ENCODE measurements around the gene EEA1.

Gene EEA1

GRCh38 chr12:92905811-92906554, 23.1 kb downstream of the EEA1 start:
- no peak overlapping the region for H2AFZ ChIP-seq (ENCODE audit: low read length)
- no peak overlapping the region for H3K27ac ChIP-seq (ENCODE audit: low read depth, low read length, poor library complexity, severe bottlenecking)
- H3K27me3 ChIP-seq (ENCODE audit: insufficient read depth, low read length) = no peaks in the 10 kb centered on the region
- H3K36me3 ChIP-seq (ENCODE audit: insufficient read depth, low read length) = no peaks in the 10 kb centered on the region
- peaks cover 6% of the 10 kb centered on the region for H3K4me1 ChIP-seq (ENCODE audit: insufficient read depth, low read length, severe bottlenecking)
- H3K4me2 ChIP-seq (ENCODE audit: low read length) = no peak overlapping the region
- TF ChIP-seq, protein P1, sequence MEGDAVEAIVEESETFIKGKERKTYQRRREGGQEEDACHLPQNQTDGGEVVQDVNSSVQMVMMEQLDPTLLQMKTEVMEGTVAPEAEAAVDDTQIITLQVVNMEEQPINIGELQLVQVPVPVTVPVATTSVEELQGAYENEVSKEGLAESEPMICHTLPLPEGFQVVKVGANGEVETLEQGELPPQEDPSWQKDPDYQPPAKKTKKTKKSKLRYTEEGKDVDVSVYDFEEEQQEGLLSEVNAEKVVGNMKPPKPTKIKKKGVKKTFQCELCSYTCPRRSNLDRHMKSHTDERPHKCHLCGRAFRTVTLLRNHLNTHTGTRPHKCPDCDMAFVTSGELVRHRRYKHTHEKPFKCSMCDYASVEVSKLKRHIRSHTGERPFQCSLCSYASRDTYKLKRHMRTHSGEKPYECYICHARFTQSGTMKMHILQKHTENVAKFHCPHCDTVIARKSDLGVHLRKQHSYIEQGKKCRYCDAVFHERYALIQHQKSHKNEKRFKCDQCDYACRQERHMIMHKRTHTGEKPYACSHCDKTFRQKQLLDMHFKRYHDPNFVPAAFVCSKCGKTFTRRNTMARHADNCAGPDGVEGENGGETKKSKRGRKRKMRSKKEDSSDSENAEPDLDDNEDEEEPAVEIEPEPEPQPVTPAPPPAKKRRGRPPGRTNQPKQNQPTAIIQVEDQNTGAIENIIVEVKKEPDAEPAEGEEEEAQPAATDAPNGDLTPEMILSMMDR (IDR thresholded peaks at IDR 0.05; ENCODE audit: low read length) = no peak
- no peak for TF ChIP-seq EZH2 (IDR thresholded peaks at IDR 0.05; ENCODE audit: borderline replicate concordance, low read length)
- no peaks in the 10 kb centered on the region for H4K20me1 ChIP-seq (ENCODE audit: insufficient read depth, low read length)
- H3K79me2 ChIP-seq (ENCODE audit: insufficient read depth, low read length) = peaks cover 25% of the 10 kb centered on the region
- no peak overlapping the region for H3K4me3 ChIP-seq (ENCODE audit: low read depth, low read length, poor library complexity, severe bottlenecking)
- H3K9ac ChIP-seq (ENCODE audit: low read length) = no peak overlapping the region
- H3F3A ChIP-seq (ENCODE audit: insufficient read depth, low read length) = no peaks in the 10 kb centered on the region
- H3K9me3 ChIP-seq (ENCODE audit: low read length) = peaks cover 3% of the 10 kb centered on the region; the same call in 1 of the 2 replicates
- H3K9me2 ChIP-seq (ENCODE audit: low read depth, low read length) = no peaks in the 10 kb centered on the region

- no peak overlapping the region for H3K27ac ChIP-seq (ENCODE audit: low read depth, low read length, poor library complexity, severe bottlenecking)
- TF ChIP-seq EZH2 (IDR thresholded peaks at IDR 0.05; ENCODE audit: borderline replicate concordance, low read length) = no peak
- TF ChIP-seq, protein P1 (IDR thresholded peaks at IDR 0.05; ENCODE audit: low read length) = no peak
- H3K9ac ChIP-seq (ENCODE audit: low read length) = no peak overlapping the region
- peaks cover 6% of the 10 kb centered on the region for H3K4me1 ChIP-seq (ENCODE audit: insufficient read depth, low read length, severe bottlenecking)
- H3K27me3 ChIP-seq (ENCODE audit: insufficient read depth, low read length) = no peaks in the 10 kb centered on the region
- peaks cover 3% of the 10 kb centered on the region; the same call in 1 of the 2 replicates for H3K9me3 ChIP-seq (ENCODE audit: low read length)
- H3K4me2 ChIP-seq (ENCODE audit: low read length) = no peak overlapping the region
- no peaks in the 10 kb centered on the region for H3F3A ChIP-seq (ENCODE audit: insufficient read depth, low read length)
- H3K36me3 ChIP-seq (ENCODE audit: insufficient read depth, low read length) = no peaks in the 10 kb centered on the region
- no peak overlapping the region for H3K4me3 ChIP-seq (ENCODE audit: low read depth, low read length, poor library complexity, severe bottlenecking)
- H3K9me2 ChIP-seq (ENCODE audit: low read depth, low read length) = no peaks in the 10 kb centered on the region
- H2AFZ ChIP-seq (ENCODE audit: low read length) = no peak overlapping the region
- peaks cover 19% of the 10 kb centered on the region for H3K79me2 ChIP-seq (ENCODE audit: insufficient read depth, low read length)
- no peaks in the 10 kb centered on the region for H4K20me1 ChIP-seq (ENCODE audit: insufficient read depth, low read length)
Measured at GRCh38 chr12:92905258-92905810, 23.8 kb downstream of the EEA1 start.

- Histone ChIP-seq H3K27ac (ENCODE audit: low read depth, low read length, poor library complexity, severe bottlenecking) (no peak overlapping the region), H3K79me2 (ENCODE audit: insufficient read depth, low read length) (peaks cover 5% of the 10 kb centered on the region; the same call in 1 of the 2 replicates), H3K9me2 (ENCODE audit: low read depth, low read length) (no peaks in the 10 kb centered on the region), H3K4me1 (ENCODE audit: insufficient read depth, low read length, severe bottlenecking) (peaks cover 6% of the 10 kb centered on the region), H3K4me2 (ENCODE audit: low read length) (no peak overlapping the region), H4K20me1 (ENCODE audit: insufficient read depth, low read length) (no peaks in the 10 kb centered on the region), H3F3A (ENCODE audit: insufficient read depth, low read length) (no peaks in the 10 kb centered on the region), H3K4me3 (ENCODE audit: low read depth, low read length, poor library complexity, severe bottlenecking) (no peak overlapping the region), H3K36me3 (ENCODE audit: insufficient read depth, low read length) (no peaks in the 10 kb centered on the region), H3K9me3 (ENCODE audit: low read length) (no peaks in the 10 kb centered on the region; the same call in 1 of the 2 replicates), H2AFZ (ENCODE audit: low read length) (no peak overlapping the region), H3K27me3 (ENCODE audit: insufficient read depth, low read length) (no peaks in the 10 kb centered on the region), H3K9ac (ENCODE audit: low read length) (no peak overlapping the region)
- TF ChIP-seq, protein P1 (IDR thresholded peaks at IDR 0.05; ENCODE audit: low read length) = no peak
- TF ChIP-seq EZH2 (IDR thresholded peaks at IDR 0.05; ENCODE audit: borderline replicate concordance, low read length) = no peak
Measured at GRCh38 chr12:92900941-92901340, 28.2 kb downstream of the EEA1 start.
